Measurements from ENCODE around the gene AKAP8.

- TF ChIP-seq, protein P1, sequence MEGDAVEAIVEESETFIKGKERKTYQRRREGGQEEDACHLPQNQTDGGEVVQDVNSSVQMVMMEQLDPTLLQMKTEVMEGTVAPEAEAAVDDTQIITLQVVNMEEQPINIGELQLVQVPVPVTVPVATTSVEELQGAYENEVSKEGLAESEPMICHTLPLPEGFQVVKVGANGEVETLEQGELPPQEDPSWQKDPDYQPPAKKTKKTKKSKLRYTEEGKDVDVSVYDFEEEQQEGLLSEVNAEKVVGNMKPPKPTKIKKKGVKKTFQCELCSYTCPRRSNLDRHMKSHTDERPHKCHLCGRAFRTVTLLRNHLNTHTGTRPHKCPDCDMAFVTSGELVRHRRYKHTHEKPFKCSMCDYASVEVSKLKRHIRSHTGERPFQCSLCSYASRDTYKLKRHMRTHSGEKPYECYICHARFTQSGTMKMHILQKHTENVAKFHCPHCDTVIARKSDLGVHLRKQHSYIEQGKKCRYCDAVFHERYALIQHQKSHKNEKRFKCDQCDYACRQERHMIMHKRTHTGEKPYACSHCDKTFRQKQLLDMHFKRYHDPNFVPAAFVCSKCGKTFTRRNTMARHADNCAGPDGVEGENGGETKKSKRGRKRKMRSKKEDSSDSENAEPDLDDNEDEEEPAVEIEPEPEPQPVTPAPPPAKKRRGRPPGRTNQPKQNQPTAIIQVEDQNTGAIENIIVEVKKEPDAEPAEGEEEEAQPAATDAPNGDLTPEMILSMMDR (IDR thresholded peaks at IDR 0.05; ENCODE audit: low read depth, low read length) = no peak
- TF ChIP-seq POLR2A (IDR thresholded peaks at IDR 0.05; ENCODE audit: extremely low read depth, insufficient read length) = no peak
Measured at GRCh38 chr19:15421136-15421695, 41.6 kb upstream of the AKAP8 start.
